OCI-LY3 (cell line): ENCODE results near the gene ST3GAL4.
A peak's percentile ranks its signal among the peaks of the same experiment; 100 is the strongest.

Experiments used
- H2AFZ ChIP-seq: fragments of 200-600, 300-600 bp; shearing (Covaris generic); 2 replicates; pipeline ENCODE4 v1.6.0; 2014; ENCODE audit warnings: antibody characterized with exemption, low read depth, low read length
- H3K27ac ChIP-seq: fragments of 200-600, 300-600 bp; sonication (generic); 2 replicates; pipeline ENCODE4 v1.5.1; 2014; ENCODE audit warnings: mild to moderate bottlenecking, low read length, moderate library complexity, mixed read lengths
- H3K27me3 ChIP-seq: fragments of 200-600, 300-600 bp; sonication (generic); 2 replicates; pipeline ENCODE4 v1.6.1; 2014; ENCODE audit warnings: low read depth, low read length, mixed read lengths
- H3K36me3 ChIP-seq: fragments of 200-600, 300-600 bp; sonication (generic); replicated peaks from 2 replicates; pipeline ENCODE3; 2014; ENCODE audit warnings: low read depth, low read length, mixed read lengths
- H3K4me1 ChIP-seq: fragments of 300-600, 200-600 bp; sonication (generic); 2 replicates; pipeline ENCODE4 v1.6.1; 2014; ENCODE audit warnings: low read length, mixed read lengths
- H3K4me2 ChIP-seq: fragments of 200-600, 300-600 bp; sonication (generic); 2 replicates; pipeline ENCODE4 v1.6.1; 2014; ENCODE audit warnings: low read length, mixed read lengths
- H3K4me3 ChIP-seq: fragments of 300-600, 200-600 bp; sonication (generic); 2 replicates; pipeline ENCODE4 v1.5.1; 2014; ENCODE audit warnings: antibody characterized with exemption, mild to moderate bottlenecking, low read length, moderate library complexity
- H3K79me2 ChIP-seq: fragments of 300-600, 200-600 bp; shearing (Covaris generic); 2 replicates; pipeline ENCODE4 v1.6.1; 2014; ENCODE audit warnings: mild to moderate bottlenecking, low read length, mixed read lengths
- H3K9ac ChIP-seq: fragments of 300-600, 200-600 bp; shearing (Covaris generic); 2 replicates; pipeline ENCODE4 v1.6.0; 2014; ENCODE audit warnings: mild to moderate bottlenecking, low read length, moderate library complexity
- H3K9me3 ChIP-seq: fragments of 200-600, 300-600 bp; shearing (Covaris generic); 2 replicates; pipeline ENCODE4 v1.6.1; 2014; ENCODE audit warnings: low read length, mixed read lengths; ENCODE audit not compliant: insufficient read depth
- H4K20me1 ChIP-seq: fragments of 200-600, 300-600 bp; sonication (generic); 2 replicates; pipeline ENCODE4 v1.6.1; 2016; ENCODE audit warnings: low read length, mixed read lengths; ENCODE audit not compliant: insufficient read depth
- CTCF ChIP-seq: fragments of 200-600, 300-600 bp; sonication (generic); IDR thresholded peaks from 2 replicates; pipeline ENCODE4 v1.5.1; 2014; ENCODE audit warnings: antibody characterized with exemption, low read length, low read depth
- EZH2phosphoT487 ChIP-seq: fragments of 200-600 bp; shearing (Covaris generic); IDR thresholded peaks from 2 replicates; pipeline ENCODE4 v1.6.1; 2018; ENCODE audit warnings: antibody characterized with exemption, mixed run types, low read depth

ST3GAL4 gene

GRCh38 chr11:126310200-126310991 lies 45.1 kb upstream of the ST3GAL4 start:
- Histone ChIP-seq H3K27me3 (no peaks in the 10 kb centered on the region), H3K36me3 (peaks cover 45% of the 10 kb centered on the region), H3K9me3 (no peaks in the 10 kb centered on the region), H2AFZ (no peak overlapping the region), H3K9ac (no peak overlapping the region), H3K4me2 (peak overlapping the region; percentile 31), H3K79me2 (peaks cover 29% of the 10 kb centered on the region), H3K4me1 (peaks cover 60% of the 10 kb centered on the region), H3K4me3 (no peak overlapping the region), H3K27ac (peak overlapping the region; percentile 77), H4K20me1 (peaks cover 26% of the 10 kb centered on the region)
- TF ChIP-seq CTCF (peak; percentile 94), EZH2phosphoT487 (no peak)

DNA sequence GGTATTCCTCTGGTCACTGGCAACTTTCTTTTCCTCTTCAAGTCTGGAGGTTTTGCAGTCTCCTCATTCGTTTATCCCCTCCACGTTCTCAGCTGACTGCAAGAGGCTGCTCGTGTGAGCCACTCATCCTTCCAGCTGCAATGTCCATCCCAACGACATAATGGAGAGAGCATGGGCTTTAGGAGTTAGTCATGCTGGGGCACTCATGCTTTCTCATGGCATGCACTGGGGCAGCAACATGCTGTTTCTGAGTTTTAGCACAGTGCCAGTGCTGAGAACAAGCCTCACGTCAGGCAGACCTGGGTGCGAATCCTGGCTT lies 44.5 kb upstream of the ST3GAL4 start:
- Histone ChIP-seq H3K9me3 (no peaks in the 10 kb centered on the region), H3K4me1 (peaks cover 54% of the 10 kb centered on the region), H3K79me2 (peaks cover 29% of the 10 kb centered on the region), H2AFZ (no peak overlapping the region), H3K36me3 (peaks cover 46% of the 10 kb centered on the region), H3K27ac (peak overlapping the region; percentile 77), H4K20me1 (peaks cover 26% of the 10 kb centered on the region), H3K4me2 (peak overlapping the region; percentile 26; the same call in 1 of the 2 replicates), H3K4me3 (no peak overlapping the region), H3K27me3 (no peaks in the 10 kb centered on the region), H3K9ac (no peak overlapping the region; the same call in 1 of the 2 replicates)
- TF ChIP-seq EZH2phosphoT487, result no peak

DNA sequence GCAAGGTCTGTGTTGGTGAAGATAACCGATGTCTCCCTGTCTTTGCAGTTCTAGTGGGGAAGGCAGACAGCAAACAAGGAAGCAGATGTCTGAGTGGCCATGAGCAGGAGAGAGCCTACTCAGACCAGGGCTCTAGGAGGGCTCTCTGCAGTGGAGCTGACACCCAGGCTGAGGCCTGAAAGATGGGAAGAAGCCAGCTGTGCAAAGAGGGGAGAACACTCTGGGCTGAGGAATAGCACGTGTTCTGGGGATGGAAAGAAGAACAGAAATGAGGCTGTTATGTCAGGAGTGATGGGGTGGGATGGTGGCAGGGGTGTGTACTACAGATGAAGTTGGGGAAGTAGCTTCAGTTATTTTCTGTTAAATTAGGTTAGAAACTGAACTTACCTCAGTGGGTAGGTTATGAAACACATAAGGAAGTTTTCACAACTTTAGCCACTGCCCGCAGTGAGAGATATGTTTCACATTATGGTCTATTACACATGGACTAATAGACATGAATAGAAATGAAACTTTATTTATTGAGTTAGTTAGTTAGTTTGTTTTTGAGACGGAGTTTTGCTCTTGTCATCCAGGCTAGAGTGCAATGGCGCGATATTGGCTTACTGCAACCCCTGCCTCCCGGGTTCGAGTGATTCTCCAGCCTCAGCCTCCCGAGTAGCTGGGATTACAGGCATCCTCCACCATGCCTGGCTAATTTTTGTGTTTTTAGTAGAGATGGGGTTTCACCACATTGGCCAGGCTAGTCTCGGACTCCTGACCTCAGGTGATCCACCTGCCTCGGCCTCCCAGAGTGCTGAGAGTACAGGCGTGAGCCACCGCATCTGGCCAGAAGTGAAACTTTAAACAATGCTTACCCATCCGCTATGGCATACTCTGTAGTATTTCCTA lies 43.8 kb upstream of the ST3GAL4 start:
- Histone ChIP-seq H3K27ac (peak overlapping the region; percentile 77), H3K4me2 (peak overlapping the region; percentile 26), H3K9me3 (no peaks in the 10 kb centered on the region)

GRCh38 chr11:126312961-126313360 lies 42.5 kb upstream of the ST3GAL4 start:
- Histone ChIP-seq H3K9ac (peak overlapping the region; percentile 5; the same call in 1 of the 2 replicates), H3K4me3 (no peak overlapping the region), H3K4me1 (peaks cover 56% of the 10 kb centered on the region), H3K79me2 (peaks cover 31% of the 10 kb centered on the region), H4K20me1 (peaks cover 25% of the 10 kb centered on the region), H3K4me2 (peak overlapping the region; percentile 43), H3K9me3 (no peaks in the 10 kb centered on the region), H3K27ac (peak overlapping the region; percentile 58; the same call in 1 of the 2 replicates), H3K36me3 (peaks cover 52% of the 10 kb centered on the region), H3K27me3 (no peaks in the 10 kb centered on the region), H2AFZ (no peak overlapping the region)
- no peak for TF ChIP-seq CTCF

More for the DNA sequence above, 43.8 kb upstream of the ST3GAL4 start:
- no peak overlapping the region for H2AFZ ChIP-seq
- no peaks in the 10 kb centered on the region for H3K27me3 ChIP-seq
- peaks cover 47% of the 10 kb centered on the region for H3K4me1 ChIP-seq
- H4K20me1 ChIP-seq, result peaks cover 26% of the 10 kb centered on the region
- H3K79me2 ChIP-seq, result peaks cover 27% of the 10 kb centered on the region
- H3K9ac ChIP-seq, result peak overlapping the region; percentile 18; the same call in 1 of the 2 replicates
- H3K36me3 ChIP-seq, result peaks cover 48% of the 10 kb centered on the region
- TF ChIP-seq EZH2phosphoT487, result no peak
- TF ChIP-seq CTCF, result no peak
- no peak overlapping the region for H3K4me3 ChIP-seq
